GM12878 (cell line): ENCODE results near the gene TRPT1. TPM values are rescaled to one million over a fixed set of nuclear protein-coding genes. Genes with fewer than 3 reads are reported as not detected.

Experiments used
- ATAC-seq: fragments of 200-7000 bp; cut with Tn5 transposase; 3 replicates; pipeline ENCODE4 v1.9.1; 2020; ENCODE audit warnings: mild to moderate bottlenecking, moderate library complexity
- BruUV-seq: library from RNA; stranded (reverse); fragments of 400-500 nt; replicated peaks from 2 replicates; lab custom pipeline; 2021; lab: Mats Ljungman, UMichigan
- CTCF ChIA-PET: fragments of 300-600 bp; sonication (Branson Sonifier 250); formaldehyde crosslinking; extraction: SDS; loops from one replicate; lab custom pipeline; 2021; ENCODE audit warnings: inconsistent platforms; lab: Yijun Ruan, JAX
- POLR2A ChIA-PET: fragments of 350-600 bp; formaldehyde crosslinking; extraction: SDS; loops from one replicate; lab custom pipeline; 2021; ENCODE audit warnings: inconsistent platforms; lab: Charles Lee
- RAD21 ChIA-PET: fragments of 300-600 bp; sonication (Branson Sonifier 250); formaldehyde crosslinking; loops from one replicate; lab custom pipeline; 2023; ENCODE audit warnings: antibody characterized with exemption; ENCODE audit not compliant: unreplicated experiment; lab: Charles Lee
- SMC1A ChIA-PET: fragments of 300-600 bp; sonication (Branson Sonifier 250); formaldehyde crosslinking; loops from one replicate; lab custom pipeline; 2023; ENCODE audit not compliant: unreplicated experiment, uncharacterized antibody; lab: Charles Lee
- DNase-seq: peaks from one replicate; pipeline ENCODE4 v3.0.0-alpha.2; 2011; ENCODE audit warnings: low read depth, low spot score
- FAIRE-seq: peaks from 3 replicates; lab custom pipeline; 2011; peaks lifted over from hg19 to GRCh38; lab: Jason Lieb, UNC
- H2AFZ ChIP-seq: 2 replicates; pipeline ENCODE4 v1.6.0; 2011; ENCODE audit warnings: low read depth, low read length, control low read depth; ENCODE audit not compliant: control insufficient read depth
- H3K27ac ChIP-seq: 2 replicates; pipeline ENCODE4 v1.5.1; 2011; ENCODE audit warnings: control low read depth; ENCODE audit not compliant: control insufficient read depth, insufficient read depth
- H3K27me3 ChIP-seq, 2 experiments: replicated peaks in 1 of 2; 2 replicates each; pipeline versions ENCODE4 v1.6.0 to v1.6.1; 2011; ENCODE audit warnings: low read length in 1 of 2; ENCODE audit not compliant: control insufficient read depth in 2 of 2, insufficient read depth in 2 of 2
- H3K36me3 ChIP-seq, 2 experiments: 2 replicates each; pipeline ENCODE4 v1.5.1; 2011; ENCODE audit warnings: low read length in 1 of 2; ENCODE audit not compliant: control insufficient read depth in 2 of 2, insufficient read depth in 2 of 2
- H3K4me1 ChIP-seq: 2 replicates; pipeline ENCODE4 v1.6.1; 2011; ENCODE audit warnings: mild to moderate bottlenecking, low read length, moderate library complexity, mixed read lengths; ENCODE audit not compliant: control insufficient read depth, insufficient read depth
- H3K4me2 ChIP-seq: 2 replicates; pipeline ENCODE4 v1.6.0; 2011; ENCODE audit warnings: control low read depth; ENCODE audit not compliant: control insufficient read depth, insufficient read depth
- H3K4me3 ChIP-seq: fragments of 200-600 bp; sonication (generic); 2 replicates; pipeline ENCODE4 v1.5.1; 2016
- H3K79me2 ChIP-seq: 2 replicates; pipeline ENCODE4 v1.6.0; 2011; ENCODE audit warnings: low read length; ENCODE audit not compliant: control insufficient read depth, insufficient read depth
- H3K9ac ChIP-seq: 2 replicates; pipeline ENCODE4 v1.8.0; 2011; ENCODE audit warnings: low read length, control low read depth, mixed read lengths; ENCODE audit not compliant: control insufficient read depth, insufficient read depth
- H3K9me3 ChIP-seq: replicated peaks from 3 replicates; pipeline ENCODE4 v1.5.1; 2011; ENCODE audit warnings: mild to moderate bottlenecking, low read length; ENCODE audit not compliant: control insufficient read depth, insufficient read depth
- H4K20me1 ChIP-seq: 2 replicates; pipeline ENCODE4 v1.6.0; 2011; ENCODE audit not compliant: control insufficient read depth, insufficient read depth
- CHD4 ChIP-seq: fragments of 200-600 bp; sonication (generic); IDR thresholded peaks from 2 replicates; pipeline ENCODE4 v1.6.1; 2016; ENCODE audit warnings: mild to moderate bottlenecking
- CREM ChIP-seq: IDR thresholded peaks from 2 replicates; pipeline ENCODE4 v1.6.1; 2014; ENCODE audit warnings: antibody characterized with exemption, low read depth
- MTA3 ChIP-seq: IDR thresholded peaks from 2 replicates; pipeline ENCODE4 v1.6.1; 2012; ENCODE audit warnings: low read length, inconsistent platforms, borderline replicate concordance
- PAX5 ChIP-seq: IDR thresholded peaks from 2 replicates; pipeline ENCODE4 v1.6.1; 2011; ENCODE audit warnings: low read depth, low read length, borderline replicate concordance
- SMAD1 ChIP-seq: fragments of 450-650 bp; IDR thresholded peaks from 2 replicates; pipeline ENCODE4 v1.6.1; 2018; ENCODE audit warnings: mild to moderate bottlenecking, low read depth; ENCODE audit not compliant: partially characterized antibody
- SMAD5 ChIP-seq: IDR thresholded peaks from 2 replicates; pipeline ENCODE4 v1.6.1; 2016; ENCODE audit warnings: antibody characterized with exemption, low read depth
- SRF ChIP-seq, 2 experiments: IDR thresholded peaks; 2 replicates each; pipeline ENCODE4 v1.6.1; 2011; ENCODE audit warnings: low read depth in 2 of 2, low read length in 2 of 2, mild to moderate bottlenecking in 1 of 2, moderate library complexity in 1 of 2
- TAF1 ChIP-seq: IDR thresholded peaks from 2 replicates; pipeline ENCODE4 v1.6.1; 2011; ENCODE audit warnings: mild to moderate bottlenecking, low read depth, low read length, borderline replicate concordance
- TBL1XR1 ChIP-seq: IDR thresholded peaks from 2 replicates; pipeline ENCODE4 v1.6.1; 2012; ENCODE audit warnings: low read depth, low read length, improper control_type of control experiment
- YY1 ChIP-seq: IDR thresholded peaks from 2 replicates; pipeline ENCODE4 v1.6.1; 2011; ENCODE audit warnings: low read depth, mild to moderate bottlenecking, low read length
- WGBS: methylation state at CpG from one replicate; pipeline ENCODE4 v1.1.6; 2016; ENCODE audit warnings: low lambda C conversion rate; ENCODE audit not compliant: insufficient replicate concordance, insufficient coverage; ENCODE audit errors: missing lambda C conversion rate; 5-methylcytosine and 5-hydroxymethylcytosine counted together
- in situ Hi-C: fragments of 300-500 bp; cut with MboI; formaldehyde crosslinking; loops from 9 replicates; pipeline ENCODE4 v1.14.3; 2018; ENCODE audit warnings: mixed read lengths
- intact Hi-C: fragments of 100-400 bp; cut with micrococcal nuclease; formaldehyde crosslinking; loops from one replicate; pipeline ENCODE4 v1.14.2; 2022; ENCODE audit not compliant: unreplicated experiment
- polyA plus RNA-seq, 11 experiments: library from polyadenylated mRNA; depleted of rRNA in 4 of 11; unstranded in 6 of 11; stranded (reverse) in 5 of 11; fragments of >200 nt; fragmentation: Nextera tagmentation in 4 of 11; fragmentation: Illumina TruSeq in 1 of 11; extraction: Ambion mirVana in 4 of 11; extraction: Trizol in 1 of 11; gene quantifications; 1 replicate in 1 of 11; 2 replicates in 10 of 11; pipeline versions ENCODE4 v1.2.1 to v1.2.3, GENCODE V29; 2011 to 2016; ENCODE audit warnings: inconsistent platforms in 2 of 11, missing spikeins in 2 of 11, low read depth in 1 of 11
- total RNA-seq, 4 experiments: library from RNA; depleted of rRNA in 3 of 4; stranded (reverse); fragments of >200 nt in 3 of 4; fragmentation: Illumina TruSeq in 1 of 4; extraction: Trizol in 1 of 4; gene quantifications; 2 replicates each; pipeline versions ENCODE4 v1.2.1 to v1.2.3, GENCODE V29; 2013 to 2021
- TF ChIP-seq, protein P1 (sequence below): fragments of 450-650 bp; IDR thresholded peaks from 2 replicates; pipeline ENCODE4 v1.6.1; 2016; ENCODE audit warnings: mild to moderate bottlenecking, moderate library complexity, borderline replicate concordance
- TF ChIP-seq, protein P2 (sequence below): fragments of 450-650 bp; formaldehyde crosslinking; IDR thresholded peaks from 2 replicates; pipeline ENCODE4 v1.4.0; 2022; ENCODE audit warnings: mild to moderate bottlenecking, moderate library complexity

TRPT1 gene
- total and polyA plus RNA-seq, 10 of the 15 experiments (the other 5 are each of a cell fraction or from before 2014, with no cell fraction given): 7.1 to 63.0 (median 31.4) TPM

DNA sequence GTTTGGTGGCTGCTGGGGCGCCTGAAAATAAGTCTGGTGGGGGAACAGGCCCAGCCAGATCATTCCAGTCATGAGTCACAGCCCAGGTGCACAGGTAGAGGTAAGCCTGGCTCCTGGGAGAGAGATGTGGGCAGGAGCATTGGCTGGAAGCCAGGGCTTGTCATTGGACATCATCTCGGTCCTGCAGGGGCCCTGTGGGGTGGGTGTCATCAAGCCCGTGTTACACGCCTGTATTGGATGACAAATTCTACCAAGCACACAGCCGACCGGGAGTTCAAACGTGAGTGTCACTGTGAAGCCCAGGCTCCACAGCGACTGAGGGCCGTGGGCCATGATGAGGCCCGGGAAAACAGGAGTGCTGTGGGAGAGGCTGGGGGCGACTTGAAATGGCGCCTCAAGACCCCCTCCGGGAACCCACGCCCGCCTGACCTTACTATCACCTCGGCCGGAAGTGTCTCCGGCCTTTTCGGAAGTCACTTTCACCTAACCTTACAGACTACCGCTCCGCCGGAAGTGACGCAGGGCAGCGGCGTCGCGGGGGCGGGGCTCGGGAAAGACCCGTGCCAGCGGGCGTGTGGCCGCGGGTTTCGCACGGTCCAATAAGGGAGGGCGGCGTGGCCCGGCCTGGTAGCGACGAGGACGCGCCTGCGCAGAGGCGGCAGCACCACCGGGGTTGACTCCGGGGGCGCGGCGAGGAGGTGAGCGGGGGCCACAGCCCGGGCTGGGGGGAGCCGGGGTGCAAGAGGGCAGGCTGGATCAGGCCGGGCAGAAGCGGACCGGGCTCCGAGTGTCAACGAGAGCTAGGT, 14.7 kb upstream of the TRPT1 start, which contains the start of gene FKBP2:
Gene FKBP2, plus strand, starts transcription at position 661 of the 806 bp plus-strand sequence. CDS start 1,293 bp downstream, outside the sequence.
- H3K4me1 ChIP-seq: peaks cover 41% of the 10 kb centered on the region
- TF ChIP-seq PAX5 (peak; percentile 55; the same call in 1 of the 2 replicates), SRF (IDR thresholded peaks at IDR 0.05; ENCODE audit: low read depth in 2 of 2, low read length in 2 of 2) (no peak), MTA3 (no peak), CHD4 (no peak), YY1 (peak; percentile 77), SMAD5 (peak; percentile 89), TAF1 (peak; percentile 91), SMAD1 (peak; percentile 73), CREM (peak; percentile 95), TBL1XR1 (peak; percentile 43)
- TF ChIP-seq, protein P1, sequence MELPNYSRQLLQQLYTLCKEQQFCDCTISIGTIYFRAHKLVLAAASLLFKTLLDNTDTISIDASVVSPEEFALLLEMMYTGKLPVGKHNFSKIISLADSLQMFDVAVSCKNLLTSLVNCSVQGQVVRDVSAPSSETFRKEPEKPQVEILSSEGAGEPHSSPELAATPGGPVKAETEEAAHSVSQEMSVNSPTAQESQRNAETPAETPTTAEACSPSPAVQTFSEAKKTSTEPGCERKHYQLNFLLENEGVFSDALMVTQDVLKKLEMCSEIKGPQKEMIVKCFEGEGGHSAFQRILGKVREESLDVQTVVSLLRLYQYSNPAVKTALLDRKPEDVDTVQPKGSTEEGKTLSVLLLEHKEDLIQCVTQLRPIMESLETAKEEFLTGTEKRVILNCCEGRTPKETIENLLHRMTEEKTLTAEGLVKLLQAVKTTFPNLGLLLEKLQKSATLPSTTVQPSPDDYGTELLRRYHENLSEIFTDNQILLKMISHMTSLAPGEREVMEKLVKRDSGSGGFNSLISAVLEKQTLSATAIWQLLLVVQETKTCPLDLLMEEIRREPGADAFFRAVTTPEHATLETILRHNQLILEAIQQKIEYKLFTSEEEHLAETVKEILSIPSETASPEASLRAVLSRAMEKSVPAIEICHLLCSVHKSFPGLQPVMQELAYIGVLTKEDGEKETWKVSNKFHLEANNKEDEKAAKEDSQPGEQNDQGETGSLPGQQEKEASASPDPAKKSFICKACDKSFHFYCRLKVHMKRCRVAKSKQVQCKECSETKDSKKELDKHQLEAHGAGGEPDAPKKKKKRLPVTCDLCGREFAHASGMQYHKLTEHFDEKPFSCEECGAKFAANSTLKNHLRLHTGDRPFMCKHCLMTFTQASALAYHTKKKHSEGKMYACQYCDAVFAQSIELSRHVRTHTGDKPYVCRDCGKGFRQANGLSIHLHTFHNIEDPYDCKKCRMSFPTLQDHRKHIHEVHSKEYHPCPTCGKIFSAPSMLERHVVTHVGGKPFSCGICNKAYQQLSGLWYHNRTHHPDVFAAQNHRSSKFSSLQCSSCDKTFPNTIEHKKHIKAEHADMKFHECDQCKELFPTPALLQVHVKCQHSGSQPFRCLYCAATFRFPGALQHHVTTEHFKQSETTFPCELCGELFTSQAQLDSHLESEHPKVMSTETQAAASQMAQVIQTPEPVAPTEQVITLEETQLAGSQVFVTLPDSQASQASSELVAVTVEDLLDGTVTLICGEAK: peak; percentile 92
- TF ChIP-seq, protein P2, sequence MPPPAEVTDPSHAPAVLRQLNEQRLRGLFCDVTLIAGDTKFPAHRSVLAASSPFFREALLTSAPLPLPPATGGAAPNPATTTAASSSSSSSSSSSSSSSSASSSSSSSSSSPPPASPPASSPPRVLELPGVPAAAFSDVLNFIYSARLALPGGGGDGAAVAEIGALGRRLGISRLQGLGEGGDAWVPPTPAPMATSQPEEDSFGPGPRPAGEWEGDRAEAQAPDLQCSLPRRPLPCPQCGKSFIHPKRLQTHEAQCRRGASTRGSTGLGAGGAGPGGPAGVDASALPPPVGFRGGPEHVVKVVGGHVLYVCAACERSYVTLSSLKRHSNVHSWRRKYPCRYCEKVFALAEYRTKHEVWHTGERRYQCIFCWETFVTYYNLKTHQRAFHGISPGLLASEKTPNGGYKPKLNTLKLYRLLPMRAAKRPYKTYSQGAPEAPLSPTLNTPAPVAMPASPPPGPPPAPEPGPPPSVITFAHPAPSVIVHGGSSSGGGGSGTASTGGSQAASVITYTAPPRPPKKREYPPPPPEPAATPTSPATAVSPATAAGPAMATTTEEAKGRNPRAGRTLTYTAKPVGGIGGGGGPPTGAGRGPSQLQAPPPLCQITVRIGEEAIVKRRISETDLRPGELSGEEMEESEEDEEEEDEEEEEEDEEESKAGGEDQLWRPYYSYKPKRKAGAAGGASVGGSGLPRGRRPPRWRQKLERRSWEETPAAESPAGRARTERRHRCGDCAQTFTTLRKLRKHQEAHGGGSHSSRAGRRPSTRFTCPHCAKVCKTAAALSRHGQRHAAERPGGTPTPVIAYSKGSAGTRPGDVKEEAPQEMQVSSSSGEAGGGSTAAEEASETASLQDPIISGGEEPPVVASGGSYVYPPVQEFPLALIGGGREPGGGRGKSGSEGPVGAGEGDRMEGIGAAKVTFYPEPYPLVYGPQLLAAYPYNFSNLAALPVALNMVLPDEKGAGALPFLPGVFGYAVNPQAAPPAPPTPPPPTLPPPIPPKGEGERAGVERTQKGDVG (CRISPR knock-in tag): no peak

More for the DNA sequence above, 14.7 kb upstream of the TRPT1 start, which contains the start of gene FKBP2:
- Histone ChIP-seq H2AFZ (peak within 1 kb of the TSS; percentile 82), H3K9me3 (no peaks in the 10 kb centered on the region), H3K4me3 (peak within 1 kb of the TSS; percentile 89), H3K27me3 (no peaks in the 10 kb centered on the region), H3K4me2 (peak within 1 kb of the TSS; percentile 90), H3K79me2 (peaks cover 32% of the 10 kb centered on the region), H3K9ac (peak within 1 kb of the TSS; percentile 87), H3K36me3 (peaks cover 0 to 15% of the 10 kb centered on the region in 2 experiments; a peak in 2 of 4 replicates), H4K20me1 (no peaks in the 10 kb centered on the region), H3K27ac (peak within 1 kb of the TSS; percentile 92)
- peak; percentile 70 for ATAC-seq
- peak; percentile 87 for DNase-seq
- peak; percentile 27 for FAIRE-seq
- intact Hi-C loops (loop anchor here (2.0 kb wide), 2 partner anchors 36 to 64 kb away; partner anchors contain the start of gene ESRRA), in situ Hi-C loops (loop anchor here (25.0 kb wide), 1 partner anchor 1622 kb away; the partner anchor contains the start of genes CFL1, EFEMP2 and MUS81)
- BruUV-seq: TSS peak; percentile 95
- ChIA-PET RAD21 (interaction anchor here (0.7 to 8.6 kb wide), 11 partner anchors 10 to 77 kb away, joined by 3 to 104 read pairs (median 5); partner anchors contain the start of genes CATSPERZ, FERMT3, NUDT22 and PLCB3), CTCF (interaction anchor here (0.6 to 6.2 kb wide), 12 partner anchors 10 to 77 kb away, joined by 3 to 31 read pairs (median 4); partner anchors contain the start of genes NUDT22, PLCB3, PRDX5 and TRMT112), POLR2A (interaction anchor here (0.5 to 7.4 kb wide), 26 partner anchors 9 to 1569 kb away, joined by 3 to 77 read pairs (median 6); partner anchors contain the start of genes BAD, CATSPERZ, DNAJC4 and ESRRA), SMC1A (interaction anchor here (0.9 to 5.0 kb wide), 4 partner anchors 14 to 64 kb away, joined by 3 to 40 read pairs (median 4); partner anchors contain the start of genes FERMT3, NUDT22 and TRPT1)
- WGBS: 1% methylated on average over 50 of the region's 58 CpGs
